Neuron (in vitro differentiated cells): ENCODE data around the gene ARHGAP19.

Experiments
- H2AFZ ChIP-seq: one replicate; pipeline ENCODE4 v1.6.1; 2013; ENCODE audit warnings: low read depth, mild to moderate bottlenecking, inconsistent platforms, low read length, moderate library complexity
- H3K27me3 ChIP-seq: one replicate; pipeline ENCODE4 v1.6.1; 2013; ENCODE audit warnings: low read length; ENCODE audit not compliant: insufficient read depth
- H3K36me3 ChIP-seq: one replicate; pipeline ENCODE4 v1.6.1; 2013; ENCODE audit warnings: low read length; ENCODE audit not compliant: insufficient read depth
- H3K4me1 ChIP-seq: one replicate; pipeline ENCODE4 v1.6.1; 2013; ENCODE audit warnings: low read length; ENCODE audit not compliant: insufficient read depth
- H3K4me3 ChIP-seq: 2 replicates; pipeline ENCODE4 v1.5.1; 2013; ENCODE audit warnings: mild to moderate bottlenecking, low read length, moderate library complexity
- H3K9me3 ChIP-seq: one replicate; pipeline ENCODE4 v1.6.1; 2013; ENCODE audit warnings: low read length

Gene ARHGAP19

GRCh38 chr10:97203220-97203619 is 89.2 kb downstream of the ARHGAP19 start:
- Histone ChIP-seq H2AFZ (no peak overlapping the region), H3K36me3 (no peaks in the 10 kb centered on the region), H3K27me3 (no peaks in the 10 kb centered on the region), H3K9me3 (peaks cover 3% of the 10 kb centered on the region), H3K4me1 (peaks cover 6% of the 10 kb centered on the region), H3K4me3 (no peak overlapping the region)

DNA sequence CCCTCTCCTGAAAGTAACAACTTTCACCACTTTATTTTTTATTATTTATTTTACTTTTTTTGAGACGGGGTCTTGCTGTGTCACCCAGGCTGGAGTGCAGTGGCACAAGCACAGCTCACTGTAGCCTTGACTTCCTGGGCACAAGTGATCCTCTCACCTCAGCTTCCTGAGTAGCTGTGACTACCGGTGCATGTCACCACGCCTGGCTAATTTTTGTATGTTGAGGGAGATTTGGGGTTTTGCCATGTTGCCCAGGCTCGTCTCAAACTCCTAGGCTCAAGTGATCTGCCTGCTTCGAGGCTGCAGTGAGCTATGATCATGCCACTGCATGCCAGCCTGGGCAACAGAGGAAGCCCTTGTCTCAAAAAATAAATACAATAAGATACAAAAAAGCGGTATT is 91.8 kb downstream of the ARHGAP19 start:
- no peaks in the 10 kb centered on the region for H3K27me3 ChIP-seq
- no peaks in the 10 kb centered on the region for H3K36me3 ChIP-seq
- H3K9me3 ChIP-seq = peaks cover 3% of the 10 kb centered on the region
- H3K4me3 ChIP-seq = no peak overlapping the region
- H2AFZ ChIP-seq = no peak overlapping the region
- H3K4me1 ChIP-seq = peaks cover 6% of the 10 kb centered on the region

GRCh38 chr10:97199152-97199551 is 93.3 kb downstream of the ARHGAP19 start:
- H3K27me3 ChIP-seq = no peaks in the 10 kb centered on the region
- peaks cover 3% of the 10 kb centered on the region for H3K9me3 ChIP-seq
- peaks cover 6% of the 10 kb centered on the region for H3K4me1 ChIP-seq
- H2AFZ ChIP-seq = no peak overlapping the region
- no peaks in the 10 kb centered on the region for H3K36me3 ChIP-seq
- H3K4me3 ChIP-seq = no peak overlapping the region

DNA sequence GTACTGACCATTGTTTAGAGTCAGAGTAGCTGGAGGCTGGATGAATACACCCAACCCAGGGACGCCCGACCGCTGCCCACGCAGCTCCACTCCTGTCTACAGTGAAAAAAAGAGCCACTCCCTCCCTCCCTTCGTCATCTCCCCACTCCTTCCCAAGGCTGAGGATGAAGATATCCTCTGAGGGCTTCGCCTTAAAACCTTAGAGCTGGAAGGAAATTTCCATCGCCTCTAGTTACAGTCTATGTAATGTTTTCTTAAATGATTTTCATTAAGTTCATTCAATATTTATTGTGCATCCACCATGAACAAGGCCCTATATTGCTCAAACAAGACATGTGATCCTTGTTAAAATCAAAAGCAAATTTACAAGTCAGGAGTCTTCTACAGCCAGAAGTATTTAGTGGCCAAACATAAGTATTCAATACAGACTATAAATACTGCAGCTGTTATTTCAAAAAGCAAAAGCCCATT is 95.4 kb downstream of the ARHGAP19 start:
- no peak overlapping the region for H3K4me3 ChIP-seq
- no peaks in the 10 kb centered on the region for H3K36me3 ChIP-seq
- no peak overlapping the region for H2AFZ ChIP-seq
- no peaks in the 10 kb centered on the region for H3K27me3 ChIP-seq
- peaks cover 13% of the 10 kb centered on the region for H3K4me1 ChIP-seq
- no peaks in the 10 kb centered on the region for H3K9me3 ChIP-seq

GRCh38 chr10:97196223-97197029 is 96.0 kb downstream of the ARHGAP19 start:
- H3K36me3 ChIP-seq = no peaks in the 10 kb centered on the region
- peak overlapping the region; percentile 57 for H2AFZ ChIP-seq
- no peaks in the 10 kb centered on the region for H3K27me3 ChIP-seq
- H3K4me1 ChIP-seq = peaks cover 13% of the 10 kb centered on the region
- H3K9me3 ChIP-seq = no peaks in the 10 kb centered on the region
- H3K4me3 ChIP-seq = peak overlapping the region; percentile 43

DNA sequence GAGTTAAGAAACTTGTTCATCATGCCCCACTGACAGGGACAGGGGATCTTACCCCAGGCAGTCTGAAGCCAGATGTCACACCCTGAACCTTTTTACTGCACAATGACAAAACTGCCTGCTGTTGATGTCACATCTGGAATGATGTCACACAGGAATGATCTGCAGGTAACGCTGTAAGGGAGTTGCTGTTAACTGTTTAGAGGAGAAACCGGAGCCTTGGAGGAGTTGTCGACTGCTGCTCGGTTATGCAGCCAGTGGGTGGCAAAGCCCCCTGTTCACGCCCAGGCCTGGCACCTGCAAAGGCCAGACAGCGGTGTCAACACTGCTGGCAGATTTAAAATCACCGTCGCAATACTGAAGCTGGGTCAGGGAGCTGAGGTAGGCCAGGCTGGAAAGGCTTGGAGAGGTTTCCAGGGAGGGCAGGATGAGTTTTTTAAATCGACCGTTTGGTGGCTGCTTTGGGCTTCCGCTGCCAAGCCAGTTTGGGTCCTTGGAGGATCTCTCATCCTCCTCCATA is 96.7 kb downstream of the ARHGAP19 start:
- peaks cover 13% of the 10 kb centered on the region for H3K4me1 ChIP-seq
- peak overlapping the region; percentile 43 for H3K4me3 ChIP-seq
- H3K27me3 ChIP-seq = no peaks in the 10 kb centered on the region
- no peaks in the 10 kb centered on the region for H3K9me3 ChIP-seq
- peak overlapping the region; percentile 57 for H2AFZ ChIP-seq
- H3K36me3 ChIP-seq = no peaks in the 10 kb centered on the region

- Histone ChIP-seq H3K4me1 (peaks cover 26% of the 10 kb centered on the region), H3K27me3 (no peaks in the 10 kb centered on the region), H2AFZ (no peak overlapping the region), H3K4me3 (no peak overlapping the region), H3K9me3 (no peaks in the 10 kb centered on the region), H3K36me3 (no peaks in the 10 kb centered on the region)
These were observed 99.4 kb downstream of the ARHGAP19 start for GRCh38 chr10:97192952-97193435.

DNA sequence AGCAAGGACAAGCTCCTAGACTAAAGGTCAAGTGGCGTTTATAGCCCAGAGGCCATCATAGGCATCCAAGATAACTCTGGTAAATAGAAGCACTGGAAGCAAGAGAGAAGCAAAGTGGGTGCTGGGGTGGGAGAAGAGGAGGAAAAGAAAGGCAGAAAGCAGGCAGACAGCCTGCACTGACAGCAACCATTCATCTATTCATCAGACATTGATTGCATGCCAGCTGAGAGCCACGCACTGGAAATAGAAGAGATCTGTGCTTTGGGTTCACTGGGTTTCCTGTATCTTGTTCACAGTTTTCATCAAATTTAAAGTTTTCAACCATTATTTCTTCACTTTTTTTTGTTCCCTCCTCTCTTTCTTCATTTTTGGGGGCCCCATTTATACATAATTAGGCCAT is 102.0 kb downstream of the ARHGAP19 start:
- H2AFZ ChIP-seq = no peak overlapping the region
- H3K4me3 ChIP-seq = no peak overlapping the region
- no peaks in the 10 kb centered on the region for H3K36me3 ChIP-seq
- H3K4me1 ChIP-seq = peaks cover 25% of the 10 kb centered on the region
- no peaks in the 10 kb centered on the region for H3K27me3 ChIP-seq
- H3K9me3 ChIP-seq = no peaks in the 10 kb centered on the region

DNA sequence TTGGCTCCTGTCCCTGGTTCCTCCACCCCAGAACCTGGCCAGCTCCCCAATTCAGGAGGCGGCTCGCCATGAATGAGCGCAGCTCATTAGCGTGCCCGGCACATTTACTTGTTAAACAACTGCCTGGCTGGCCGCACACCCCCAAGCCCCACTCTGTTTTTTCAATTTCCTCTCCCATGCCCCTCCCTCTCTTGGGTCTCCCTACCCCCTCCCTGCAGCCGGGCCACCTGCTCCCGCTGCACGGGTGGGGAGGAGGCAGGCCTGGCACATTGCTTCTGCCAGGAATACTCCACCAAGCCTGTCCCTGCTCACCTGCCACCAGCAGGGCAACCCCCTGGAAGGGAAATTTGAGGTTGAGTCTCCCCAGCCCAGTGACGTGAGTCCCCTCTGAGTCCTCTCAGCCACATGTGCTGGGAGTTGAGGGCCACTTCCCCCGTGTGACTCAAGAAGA is 104.2 kb downstream of the ARHGAP19 start:
- Histone ChIP-seq H3K4me1 (peaks cover 42% of the 10 kb centered on the region), H3K9me3 (no peaks in the 10 kb centered on the region), H3K27me3 (no peaks in the 10 kb centered on the region), H3K4me3 (no peak overlapping the region), H2AFZ (no peak overlapping the region), H3K36me3 (no peaks in the 10 kb centered on the region)

DNA sequence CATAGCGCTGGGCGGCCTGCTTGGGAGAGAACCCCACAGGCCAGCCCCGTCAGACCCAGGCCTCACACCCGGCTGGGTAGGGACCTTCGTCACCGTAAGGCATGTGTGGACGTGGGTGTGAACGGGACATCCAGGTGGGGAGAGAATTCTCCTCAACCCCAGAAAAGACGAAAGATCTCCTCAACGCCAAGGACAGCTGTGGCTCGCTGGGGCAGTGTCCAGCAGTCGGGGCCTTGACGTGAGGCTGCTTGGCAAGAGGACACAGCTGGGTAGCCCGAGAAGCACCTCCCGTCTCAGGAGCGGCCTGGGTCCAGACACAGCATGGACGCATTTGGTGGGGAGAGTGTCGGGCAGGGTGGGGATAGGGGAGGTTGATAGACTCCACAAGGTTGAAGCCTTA is 105.5 kb downstream of the ARHGAP19 start:
- Histone ChIP-seq H3K36me3 (no peaks in the 10 kb centered on the region), H3K4me1 (peaks cover 43% of the 10 kb centered on the region), H3K4me3 (no peak overlapping the region), H3K27me3 (no peaks in the 10 kb centered on the region), H3K9me3 (no peaks in the 10 kb centered on the region), H2AFZ (no peak overlapping the region)

DNA sequence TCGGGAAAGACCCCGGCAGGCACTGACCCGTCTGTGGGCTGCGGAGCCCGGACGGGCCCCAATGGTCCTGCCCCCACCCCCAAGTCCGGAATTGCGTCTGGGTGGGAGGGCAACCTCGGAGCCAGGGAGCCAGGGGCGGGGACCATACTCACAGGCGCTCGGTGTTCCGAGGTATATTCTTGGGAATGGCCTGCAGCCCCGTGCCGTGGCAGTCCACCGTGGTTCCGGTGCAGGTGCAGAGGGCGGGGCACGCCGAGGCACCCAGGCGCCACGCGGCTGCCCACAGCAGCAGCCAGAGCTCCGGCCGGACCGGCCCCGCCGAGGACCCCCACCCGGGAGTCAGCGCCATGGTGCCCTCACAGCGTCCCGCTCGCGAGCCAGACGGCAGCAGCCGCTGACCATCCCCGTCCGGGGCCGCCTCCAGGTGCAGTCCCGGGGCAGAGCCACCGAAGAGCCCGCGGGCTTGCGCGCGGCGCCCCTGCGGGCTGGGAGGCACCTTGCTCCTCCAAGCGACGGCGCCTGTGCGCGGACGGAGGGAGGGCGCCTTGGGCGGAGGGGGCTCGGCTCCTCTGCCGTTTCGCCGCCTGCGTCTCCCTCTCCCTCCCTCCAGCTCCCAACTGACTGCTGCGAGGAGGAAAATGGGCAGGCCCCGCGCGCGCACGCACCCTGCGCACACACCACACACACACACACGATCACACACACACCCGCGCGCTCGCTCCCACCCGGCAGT is 106.9 kb downstream of the ARHGAP19 start, which contains the start of gene SLIT1:
Gene SLIT1, minus strand, starts transcription at position 634 of the 733 bp plus-strand sequence. Its CDS starts 285 bp downstream, at position 349.
- H3K4me3 ChIP-seq = peak within 1 kb of the TSS; percentile 55
- no peaks in the 10 kb centered on the region for H3K36me3 ChIP-seq
- peaks cover 56% of the 10 kb centered on the region for H3K4me1 ChIP-seq
- no peaks in the 10 kb centered on the region for H3K27me3 ChIP-seq
- no peak within 1 kb of the TSS for H2AFZ ChIP-seq
- H3K9me3 ChIP-seq = no peaks in the 10 kb centered on the region

DNA sequence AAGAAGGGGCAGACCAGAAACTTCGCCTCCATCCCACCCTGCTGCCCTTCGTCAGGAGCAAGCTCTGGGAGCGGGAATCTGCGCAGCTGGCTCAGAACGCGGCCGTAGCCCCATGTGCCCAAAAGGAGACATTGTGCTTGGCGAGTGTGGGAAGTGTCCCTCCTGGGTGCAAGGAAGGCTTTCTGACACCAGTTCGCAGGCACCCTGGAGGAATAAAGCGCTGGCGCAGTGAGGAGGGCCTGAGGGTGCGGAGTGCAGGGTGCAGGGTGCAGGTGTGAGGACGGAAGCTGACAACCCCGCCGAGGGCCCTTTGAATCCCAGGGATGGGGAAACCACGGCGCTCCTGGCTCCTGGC is 107.5 kb downstream of the ARHGAP19 start:
- Histone ChIP-seq H3K4me1 (peaks cover 57% of the 10 kb centered on the region), H3K27me3 (no peaks in the 10 kb centered on the region), H2AFZ (no peak overlapping the region), H3K4me3 (peak overlapping the region; percentile 55), H3K36me3 (no peaks in the 10 kb centered on the region), H3K9me3 (no peaks in the 10 kb centered on the region)

GRCh38 chr10:97183314-97183713 is 109.1 kb downstream of the ARHGAP19 start:
- Histone ChIP-seq H3K4me1 (peaks cover 59% of the 10 kb centered on the region), H3K27me3 (no peaks in the 10 kb centered on the region), H3K36me3 (no peaks in the 10 kb centered on the region), H2AFZ (no peak overlapping the region), H3K9me3 (no peaks in the 10 kb centered on the region), H3K4me3 (peak overlapping the region; percentile 55)
